BJ (cell line): ENCODE data around the gene ZNF155. TPM values are rescaled to one million over a fixed set of nuclear protein-coding genes. Genes with fewer than 3 reads are reported as not detected.

ENCODE experiments used
- CTCF ChIA-PET: fragments of 350-600 bp; formaldehyde crosslinking; extraction: SDS; loops from one replicate; lab custom pipeline; 2021; ENCODE audit warnings: antibody characterized with exemption, inconsistent platforms; lab: Yijun Ruan, JAX
- POLR2A ChIA-PET: fragments of 300-600 bp; sonication (Branson Sonifier 250); formaldehyde crosslinking; extraction: SDS; loops from one replicate; lab custom pipeline; 2021; ENCODE audit warnings: antibody characterized with exemption; lab: Charles Lee
- DNase-seq: peaks from one replicate; pipeline ENCODE4 v3.0.0-alpha.2; 2011; ENCODE audit warnings: low read depth
- H3K27me3 ChIP-seq: 2 replicates; pipeline ENCODE4 v1.6.0; 2011; ENCODE audit warnings: low read length; ENCODE audit not compliant: control insufficient read depth, insufficient read depth
- H3K36me3 ChIP-seq: 2 replicates; pipeline ENCODE4 v1.5.1; 2011; ENCODE audit warnings: low read length; ENCODE audit not compliant: control insufficient read depth, insufficient read depth
- H3K4me3 ChIP-seq: 2 replicates; pipeline ENCODE4 v1.5.1; 2011; ENCODE audit warnings: low read depth, mild to moderate bottlenecking, control low read depth, low read length
- polyA plus RNA-seq: library from polyadenylated mRNA; depleted of rRNA; stranded (reverse); fragments of >200 nt; gene quantifications from 2 replicates; pipeline ENCODE4 v1.2.3, GENCODE V29; 2011; rRNA removed
- small RNA-seq: library from RNA; depleted of rRNA; stranded (forward); fragments of <200 nt; gene quantifications from one replicate; pipeline ENCODE3, GENCODE V24; 2012; ENCODE audit warnings: low replicate concordance, low read depth; ENCODE audit not compliant: insufficient read length
- TF ChIP-seq, protein P1 (sequence below): IDR thresholded peaks from 2 replicates; pipeline ENCODE4 v1.5.1; 2011; ENCODE audit warnings: low read depth, mild to moderate bottlenecking, control low read depth, inconsistent platforms, low read length, moderate library complexity; ENCODE audit not compliant: insufficient read depth

ZNF155 gene
- polyA plus RNA-seq, 1 experiment, result 2.4 TPM

DNA sequence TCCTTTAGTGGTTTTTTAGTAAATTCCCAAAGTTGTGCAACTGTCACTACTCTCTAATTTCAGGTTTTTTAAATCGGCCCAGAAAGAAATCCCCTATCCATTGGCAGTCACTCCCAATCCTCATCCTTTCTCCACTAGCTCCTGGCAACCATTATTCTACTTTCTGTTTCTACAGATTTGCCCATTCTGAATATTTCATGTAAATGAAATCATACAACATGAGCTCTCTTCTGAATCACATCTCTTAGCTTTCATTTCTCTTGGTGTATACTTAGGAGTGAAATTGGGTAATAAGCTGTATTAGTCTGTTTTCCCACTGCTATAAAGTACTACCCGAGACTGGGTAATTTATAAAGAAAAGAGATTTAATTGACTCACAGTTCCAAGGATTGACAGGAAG, 58.2 kb downstream of the ZNF155 start:
- ChIA-PET CTCF (interaction anchor here (1.1 kb wide), 1 partner anchor 22 kb away, joined by 3 read pairs; no protein-coding TSS in a partner anchor), POLR2A (no interaction called here)
- Histone ChIP-seq H3K4me3 (no peak overlapping the region), H3K27me3 (no peaks in the 10 kb centered on the region), H3K36me3 (no peaks in the 10 kb centered on the region)
- TF ChIP-seq, protein P1, sequence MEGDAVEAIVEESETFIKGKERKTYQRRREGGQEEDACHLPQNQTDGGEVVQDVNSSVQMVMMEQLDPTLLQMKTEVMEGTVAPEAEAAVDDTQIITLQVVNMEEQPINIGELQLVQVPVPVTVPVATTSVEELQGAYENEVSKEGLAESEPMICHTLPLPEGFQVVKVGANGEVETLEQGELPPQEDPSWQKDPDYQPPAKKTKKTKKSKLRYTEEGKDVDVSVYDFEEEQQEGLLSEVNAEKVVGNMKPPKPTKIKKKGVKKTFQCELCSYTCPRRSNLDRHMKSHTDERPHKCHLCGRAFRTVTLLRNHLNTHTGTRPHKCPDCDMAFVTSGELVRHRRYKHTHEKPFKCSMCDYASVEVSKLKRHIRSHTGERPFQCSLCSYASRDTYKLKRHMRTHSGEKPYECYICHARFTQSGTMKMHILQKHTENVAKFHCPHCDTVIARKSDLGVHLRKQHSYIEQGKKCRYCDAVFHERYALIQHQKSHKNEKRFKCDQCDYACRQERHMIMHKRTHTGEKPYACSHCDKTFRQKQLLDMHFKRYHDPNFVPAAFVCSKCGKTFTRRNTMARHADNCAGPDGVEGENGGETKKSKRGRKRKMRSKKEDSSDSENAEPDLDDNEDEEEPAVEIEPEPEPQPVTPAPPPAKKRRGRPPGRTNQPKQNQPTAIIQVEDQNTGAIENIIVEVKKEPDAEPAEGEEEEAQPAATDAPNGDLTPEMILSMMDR, result no peak
- no peak for DNase-seq

Small RNA genes lying within 50 kb of the gene (small RNA-seq; reads per million reads assigned to genes)
- not detected for gene AC006213.5

Other genes starting within 250 kb of the ZNF155 start
- 10.1 and 14.8 TPM in 2 replicates for gene SMG9, start 229.2 kb upstream of the ZNF155 start, polyA plus RNA-seq
- 0.28 and 0.38 TPM in 2 replicates for gene KCNN4, start 203.2 kb upstream of the ZNF155 start, polyA plus RNA-seq
- gene LYPD5, start 181.7 kb upstream of the ZNF155 start, polyA plus RNA-seq, result 0.40 and 0.50 TPM in 2 replicates
- 3.0 and 4.3 TPM in 2 replicates for gene ZNF283, start 156.9 kb upstream of the ZNF155 start, polyA plus RNA-seq
- 1.3 and 2.5 TPM in 2 replicates for gene ZNF404, start 100.2 kb upstream of the ZNF155 start, polyA plus RNA-seq
- 8.8 and 11.3 TPM in 2 replicates for gene ZNF45, start 48.9 kb upstream of the ZNF155 start, polyA plus RNA-seq
- 0.64 and 1.2 TPM in 2 replicates for gene ZNF221, start 33.0 kb upstream of the ZNF155 start, polyA plus RNA-seq
- 2.1 and 3.3 TPM in 2 replicates for gene ZNF230, start 18.8 kb downstream of the ZNF155 start, polyA plus RNA-seq
- 3.2 and 5.4 TPM in 2 replicates for gene ZNF222, start 41.2 kb downstream of the ZNF155 start, polyA plus RNA-seq
- gene ZNF223, start 67.8 kb downstream of the ZNF155 start, polyA plus RNA-seq, result 2.1 and 3.8 TPM in 2 replicates
- gene ZNF284, start 88.0 kb downstream of the ZNF155 start, polyA plus RNA-seq, result 1.0 and 1.4 TPM in 2 replicates
- gene ZNF224, start 110.2 kb downstream of the ZNF155 start, polyA plus RNA-seq, result 13.2 and 17.1 TPM in 2 replicates
- 1.3 and 2.5 TPM in 2 replicates for gene ZNF225, start 129.2 kb downstream of the ZNF155 start, polyA plus RNA-seq
- gene ZNF234, start 157.4 kb downstream of the ZNF155 start, polyA plus RNA-seq, result 3.1 and 5.0 TPM in 2 replicates
- gene ZNF226, start 180.9 kb downstream of the ZNF155 start, polyA plus RNA-seq, result 11.0 and 16.4 TPM in 2 replicates
- 5.9 and 7.7 TPM in 2 replicates for gene ZNF227, start 228.3 kb downstream of the ZNF155 start, polyA plus RNA-seq